Right renal pelvis (tissue), 4 donors: ENCODE measurements around the gene RAPGEF2. TPM values are rescaled to one million over a fixed set of nuclear protein-coding genes. Genes with fewer than 3 reads are reported as not detected.
"Not testable (repeated sequence)": the region's sequence is repeated elsewhere in the genome, so short reads cannot be mapped to it uniquely, and the experiment has no call there.

ENCODE experiments used
- DNase-seq, 4 donors: peaks; one replicate each; pipeline ENCODE4 v3.0.0-alpha.2; 2013; ENCODE audit warnings: low read depth in 4 of 4, low spot score in 3 of 4, missing footprints in 1 of 4
- polyA plus RNA-seq, 4 donors: library from polyadenylated mRNA; unstranded; fragments of 120-200 nt; gene quantifications; one replicate each; pipeline ENCODE4 v1.2.1, GENCODE V29; 2013; ENCODE audit not compliant: insufficient read length in 4 of 4

The RAPGEF2 gene
- polyA plus RNA-seq, 4 donors = 43.0 to 57.5 (median 50.4) TPM

DNA sequence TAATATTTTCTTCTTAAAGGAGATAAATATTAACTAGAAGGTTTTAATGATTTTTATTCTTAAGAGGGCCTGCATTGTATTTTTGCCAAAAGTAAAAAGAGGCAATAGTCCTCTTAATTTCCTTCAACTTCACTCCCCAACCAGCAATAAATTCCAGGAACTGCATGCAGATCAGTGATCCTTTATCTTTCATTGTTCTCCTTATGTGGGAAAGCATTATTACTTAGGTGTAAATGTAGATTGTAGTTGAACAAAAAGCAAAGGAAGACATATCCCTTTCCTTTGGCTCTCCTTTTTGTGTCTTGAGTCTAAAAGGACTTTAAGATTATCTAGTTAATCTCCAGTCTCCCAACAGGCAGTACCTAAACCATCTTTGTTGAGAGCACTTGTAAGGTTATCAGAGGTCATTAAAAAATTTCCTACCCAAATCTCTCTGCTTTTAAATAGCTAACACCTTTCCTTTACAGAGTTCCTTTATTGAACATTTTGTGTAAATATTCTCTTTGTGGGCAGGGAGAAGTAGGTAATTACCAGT is 55.3 kb downstream of the RAPGEF2 start:
- no peak for DNase-seq

DNA sequence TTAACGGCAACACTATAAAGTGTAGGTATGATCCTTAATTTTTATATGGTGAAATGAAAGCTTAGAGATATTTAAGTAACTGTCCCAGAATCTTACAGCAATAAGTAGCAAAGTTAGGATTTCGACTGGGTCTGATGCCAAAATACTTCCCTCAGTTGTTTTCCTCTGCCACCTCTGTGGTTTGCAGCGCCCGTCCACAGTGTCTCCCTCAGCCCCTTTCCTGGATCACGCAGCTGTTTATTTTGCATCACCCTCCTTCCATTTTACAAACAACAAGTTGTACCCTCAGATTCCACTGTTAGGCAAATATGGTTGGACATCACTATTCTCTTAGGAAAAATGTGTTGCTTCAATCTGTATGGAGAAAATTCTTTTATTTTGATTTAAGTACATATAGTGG is 56.1 kb downstream of the RAPGEF2 start:
- DNase-seq = no peak

DNA sequence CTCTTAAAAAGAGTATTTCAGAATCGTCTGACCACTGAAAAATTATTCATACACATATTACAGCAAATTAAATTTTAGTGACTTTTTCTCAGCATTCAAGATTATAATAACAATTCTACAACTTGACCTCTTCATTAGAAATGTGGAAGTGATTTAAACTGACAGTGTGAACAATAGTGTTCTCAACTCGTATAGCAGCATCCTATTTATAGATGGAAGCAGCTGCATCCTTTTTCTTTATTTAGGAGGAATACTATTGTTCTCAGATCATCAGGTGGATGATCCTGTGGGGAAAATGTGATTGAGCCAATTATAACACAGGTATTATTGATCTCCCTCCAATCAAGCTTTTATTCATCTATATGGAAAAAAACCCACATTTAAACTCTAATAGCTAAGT is 56.7 kb downstream of the RAPGEF2 start:
- no peak for DNase-seq

DNA sequence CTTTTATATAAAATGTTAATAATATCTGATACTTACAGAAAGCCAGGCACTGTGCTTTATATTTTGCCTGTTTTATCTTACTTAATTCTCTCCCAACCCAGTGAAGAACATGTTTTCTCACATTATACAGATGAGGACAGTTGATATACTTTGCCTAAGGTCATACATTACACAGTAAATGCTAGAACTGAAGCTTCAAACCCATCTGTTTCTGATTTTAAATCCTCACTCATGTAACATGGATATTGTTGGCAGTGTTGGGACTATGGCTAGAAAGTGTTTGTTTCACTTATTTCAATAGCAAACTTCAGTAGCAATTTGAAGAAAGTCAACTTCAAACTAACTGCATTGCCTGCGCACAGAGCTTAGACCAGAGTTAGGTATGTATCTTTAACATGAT is 57.4 kb downstream of the RAPGEF2 start:
- DNase-seq = no peak

DNA sequence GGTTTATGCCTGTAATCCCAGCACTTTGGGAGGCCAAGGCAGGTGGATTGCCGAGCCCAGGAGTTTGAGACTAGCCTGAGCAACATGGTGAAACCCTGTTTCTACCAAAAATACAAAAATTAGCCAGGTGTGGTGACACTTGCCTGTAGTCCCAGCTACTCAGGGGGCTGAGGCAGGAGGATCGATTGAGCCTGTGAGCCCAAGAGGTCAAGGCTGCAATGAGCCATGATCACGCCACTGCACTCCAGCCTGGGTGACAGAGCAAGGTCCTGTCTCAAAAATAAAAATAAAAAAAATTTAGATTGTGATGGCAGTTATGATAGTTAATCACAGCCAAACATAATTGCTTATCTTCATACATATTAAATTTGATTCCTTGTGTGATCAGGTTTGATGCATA is 58.6 kb downstream of the RAPGEF2 start:
- DNase-seq = not testable (repeated sequence)

DNA sequence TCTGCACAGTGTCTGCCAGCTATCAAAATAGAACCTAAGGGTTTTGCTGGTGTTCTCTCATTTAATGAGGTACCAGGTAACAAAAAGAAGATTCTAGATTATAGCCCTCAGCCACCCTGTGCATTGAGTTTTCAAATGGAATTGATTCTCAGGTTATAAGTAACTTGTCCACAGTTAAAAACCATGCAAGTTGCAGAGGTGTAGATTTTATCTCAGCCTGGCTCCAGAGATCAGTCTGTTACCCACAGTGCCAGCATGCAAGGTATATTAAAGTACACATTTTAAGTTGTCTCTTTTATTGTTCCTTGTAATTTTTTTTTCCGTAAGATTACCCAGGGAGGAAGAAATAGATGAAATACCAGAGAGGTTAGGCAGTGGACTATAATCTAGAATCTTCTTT is 59.7 kb downstream of the RAPGEF2 start:
- DNase-seq = no peak

DNA sequence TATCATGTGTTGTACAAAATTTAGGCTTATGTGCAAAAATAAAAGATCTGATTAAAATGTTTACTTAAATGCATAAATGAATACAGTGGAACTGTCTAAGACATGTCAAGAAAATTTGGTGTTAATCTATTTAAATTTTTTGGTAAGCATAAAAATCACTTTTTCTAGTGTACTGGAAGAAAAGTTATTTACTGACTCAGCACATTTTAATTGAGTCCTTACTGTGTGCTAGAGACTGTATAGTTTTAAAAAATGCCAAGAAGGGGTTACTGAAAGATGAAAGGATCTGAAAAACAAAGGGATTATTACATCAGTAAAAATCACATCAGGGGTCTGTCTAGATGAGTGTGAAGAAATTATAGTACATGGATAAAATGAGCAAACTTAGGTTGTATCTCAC is 60.6 kb downstream of the RAPGEF2 start:
- no peak for DNase-seq

DNA sequence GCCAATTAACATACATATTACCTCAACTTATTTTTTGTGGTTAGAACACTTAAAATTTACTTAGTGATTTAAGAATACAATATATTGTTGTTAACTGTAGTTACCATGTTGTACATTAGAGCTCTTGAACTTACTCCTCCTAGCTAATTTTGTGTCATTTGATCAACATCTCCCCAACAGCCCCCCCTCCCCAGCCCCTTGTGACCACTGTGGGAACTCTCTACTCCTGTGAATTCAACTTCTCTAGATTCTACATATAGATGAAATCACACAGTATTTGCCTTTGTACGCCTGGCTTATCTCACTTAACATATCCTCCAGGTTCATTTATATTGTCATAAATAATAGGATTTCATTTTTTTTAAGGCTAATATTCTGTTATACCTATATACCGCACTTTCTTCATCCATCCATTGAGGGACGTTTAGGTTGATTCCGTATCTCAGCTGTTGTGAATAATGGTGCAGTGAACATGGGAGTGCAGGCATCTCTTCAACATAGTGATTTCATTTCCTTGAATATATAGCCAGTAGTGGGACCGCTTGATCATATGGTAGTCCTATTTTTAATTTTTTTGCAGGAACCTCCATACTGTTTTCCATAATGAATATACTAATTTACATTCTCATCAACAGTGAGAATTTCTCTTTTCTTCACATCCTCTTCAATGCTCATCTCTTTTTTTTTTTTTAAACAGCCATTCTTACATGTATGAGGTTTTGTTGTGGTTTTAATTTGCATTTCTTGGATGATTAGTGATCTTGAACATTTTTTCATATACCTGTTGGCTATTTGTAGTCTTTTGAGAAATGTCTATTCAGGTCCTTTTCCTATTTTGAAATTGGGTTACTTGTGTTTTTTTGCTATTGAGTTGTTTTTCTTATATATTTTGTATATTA is 66.8 kb downstream of the RAPGEF2 start:
- DNase-seq = no peak

DNA sequence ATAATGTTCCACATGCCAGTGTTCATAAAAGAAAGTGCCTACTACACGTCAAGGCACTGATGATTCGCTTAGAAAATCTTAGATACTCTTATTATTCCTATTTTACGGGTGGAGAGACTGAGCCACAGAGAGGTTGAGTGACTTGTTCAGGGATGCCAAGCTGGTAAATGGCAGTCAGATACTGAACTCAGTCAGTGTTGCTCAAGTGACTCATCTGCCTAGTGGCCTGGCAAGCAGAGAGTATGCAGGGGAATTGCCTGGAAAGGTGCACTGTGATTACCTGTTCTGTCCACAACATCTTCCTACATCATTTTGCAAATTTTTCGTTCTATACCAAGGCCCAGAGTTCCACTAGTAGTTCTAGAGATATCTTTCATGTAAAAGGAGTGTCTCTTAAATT is 68.4 kb downstream of the RAPGEF2 start:
- no peak for DNase-seq

DNA sequence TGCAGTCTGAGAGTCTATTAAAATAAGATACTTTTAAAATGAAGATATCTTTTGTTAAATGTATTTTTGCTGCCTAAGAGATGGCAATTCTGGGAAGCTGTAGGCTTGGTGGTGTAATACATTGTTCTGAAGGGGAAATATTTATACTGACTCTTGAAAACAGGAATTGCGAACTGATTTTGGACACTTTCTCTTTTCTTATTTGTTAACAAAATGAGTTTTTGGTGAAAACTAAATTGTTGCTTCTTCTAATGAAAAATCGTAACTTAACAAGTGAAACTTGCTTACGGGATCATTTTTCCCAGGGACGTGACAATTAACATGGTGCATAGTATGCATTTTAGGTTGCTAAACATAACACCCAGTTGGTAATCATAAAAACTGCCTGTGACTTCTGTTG is 71.0 kb downstream of the RAPGEF2 start:
- DNase-seq = no peak

DNA sequence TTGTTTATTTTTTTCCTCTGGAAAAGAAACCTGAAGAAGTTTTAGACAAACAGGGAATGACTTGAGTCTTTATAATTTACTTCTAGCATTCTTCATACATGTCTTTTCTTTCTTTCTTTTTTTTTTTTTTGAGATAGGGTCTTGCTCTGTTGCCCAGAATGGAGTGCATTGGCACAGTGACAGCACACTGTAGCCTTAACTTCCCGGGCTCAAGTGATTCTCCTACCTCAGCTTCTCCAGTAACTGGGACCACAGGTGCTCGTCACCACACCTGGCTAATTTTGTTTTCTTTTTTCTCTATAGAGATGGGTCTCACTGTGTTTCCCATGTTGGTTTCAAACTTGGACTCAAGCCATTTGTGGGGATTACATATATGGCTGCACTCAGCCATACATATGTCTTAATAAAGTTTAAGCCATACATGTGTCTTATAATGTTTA is 71.8 kb downstream of the RAPGEF2 start:
- DNase-seq = no peak

DNA sequence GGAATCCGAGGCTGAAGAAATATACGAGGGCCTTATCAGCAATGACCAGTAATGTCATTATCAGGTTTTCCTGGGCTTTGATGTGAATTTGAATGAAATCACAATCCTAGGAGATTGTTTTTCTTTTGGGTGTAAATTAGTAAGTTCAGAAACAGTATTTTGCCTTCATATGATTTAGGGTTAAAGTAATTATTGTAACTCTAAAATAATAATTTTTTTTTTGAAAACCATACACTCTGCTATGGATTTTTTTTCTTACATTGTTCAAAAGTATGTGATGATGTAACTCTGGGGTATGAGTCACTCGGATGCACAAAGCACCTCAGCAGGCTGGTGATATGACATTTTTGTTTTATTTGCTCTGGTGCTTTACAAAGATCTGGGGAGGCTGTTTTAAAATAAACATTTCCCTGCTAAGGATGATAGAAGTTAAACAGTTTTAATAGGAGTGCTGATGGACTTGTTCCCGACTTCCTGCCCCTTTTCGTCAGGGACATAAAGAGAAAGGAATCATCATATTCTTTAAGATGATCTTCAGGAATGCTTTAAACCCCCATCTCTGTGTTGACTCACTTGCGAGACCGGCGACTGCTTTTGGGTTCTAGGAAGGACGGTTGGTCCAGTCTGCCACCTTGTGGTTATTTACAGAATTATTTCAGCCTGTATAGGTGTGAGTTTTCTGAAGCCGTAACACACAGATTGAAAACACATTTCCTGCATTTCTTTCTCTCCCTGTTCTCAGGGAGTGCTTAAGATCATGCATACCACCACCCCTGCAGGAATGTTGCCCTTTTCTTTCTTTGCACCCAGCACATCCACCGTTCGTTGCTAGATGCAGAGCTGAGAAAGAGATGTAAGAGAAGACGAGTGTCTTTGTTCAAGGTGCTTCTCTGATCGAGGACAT is 72.5 kb downstream of the RAPGEF2 start:
- peak; percentile 67 to 76 (median 68) for DNase-seq

DNA sequence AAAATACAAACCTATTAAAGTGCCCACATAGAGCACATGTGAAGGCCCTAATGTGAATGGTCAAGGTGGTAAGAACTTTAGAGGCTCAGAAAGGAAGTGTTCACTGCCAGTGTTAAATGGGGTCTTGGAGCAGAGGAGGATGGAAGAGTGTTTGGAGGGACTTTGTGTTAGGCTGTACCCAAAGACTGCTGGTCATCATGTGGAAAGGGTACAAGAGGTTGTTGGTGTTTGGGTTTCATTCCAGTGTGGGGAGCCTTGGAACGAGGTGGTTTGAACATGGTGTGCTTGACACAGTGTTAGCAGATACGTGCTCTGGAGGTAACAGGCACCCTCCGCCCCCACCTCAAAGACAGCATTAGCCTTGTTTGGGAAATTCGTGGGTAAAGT is 73.1 kb downstream of the RAPGEF2 start:
- DNase-seq = no peak

DNA sequence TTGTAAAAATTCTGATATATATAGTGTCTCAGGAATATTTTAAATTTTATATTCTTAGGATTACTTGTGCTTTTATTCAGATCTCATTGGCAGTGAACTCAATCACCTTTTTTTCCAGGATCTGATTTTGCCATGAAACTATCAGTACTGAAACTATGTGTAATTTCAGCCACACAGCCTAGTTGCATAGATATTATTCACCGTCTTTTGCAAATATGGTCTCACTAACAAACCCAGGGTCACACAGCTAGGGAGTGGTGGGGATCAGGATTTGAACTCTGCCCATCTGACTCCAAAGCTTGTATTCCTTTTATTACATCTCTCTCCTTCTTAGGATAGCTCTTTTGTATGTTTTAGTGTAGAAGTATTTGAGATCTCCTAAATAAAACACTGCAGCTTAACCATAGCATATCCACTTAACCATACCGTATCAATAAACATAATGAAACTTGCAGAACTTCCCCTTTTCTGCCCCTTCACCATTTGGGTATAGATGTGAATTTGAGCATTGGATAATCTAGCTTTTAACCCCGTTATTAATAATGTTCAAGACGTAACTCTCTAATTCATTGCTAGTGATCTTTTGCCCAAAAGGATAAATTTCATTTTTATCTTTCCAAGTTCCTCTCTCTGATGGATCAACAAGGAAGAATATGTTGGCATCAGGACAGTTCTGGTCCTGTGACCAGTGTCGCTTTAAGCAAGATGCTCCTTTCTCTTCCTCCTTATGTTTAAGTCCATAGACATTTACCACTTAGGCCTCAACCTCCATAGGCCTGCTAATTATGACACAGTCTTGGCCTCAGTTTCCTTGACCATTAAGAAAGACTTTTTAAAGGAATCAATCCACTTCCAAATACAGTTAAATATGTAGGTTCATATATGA is 74.6 kb downstream of the RAPGEF2 start:
- DNase-seq = no peak

DNA sequence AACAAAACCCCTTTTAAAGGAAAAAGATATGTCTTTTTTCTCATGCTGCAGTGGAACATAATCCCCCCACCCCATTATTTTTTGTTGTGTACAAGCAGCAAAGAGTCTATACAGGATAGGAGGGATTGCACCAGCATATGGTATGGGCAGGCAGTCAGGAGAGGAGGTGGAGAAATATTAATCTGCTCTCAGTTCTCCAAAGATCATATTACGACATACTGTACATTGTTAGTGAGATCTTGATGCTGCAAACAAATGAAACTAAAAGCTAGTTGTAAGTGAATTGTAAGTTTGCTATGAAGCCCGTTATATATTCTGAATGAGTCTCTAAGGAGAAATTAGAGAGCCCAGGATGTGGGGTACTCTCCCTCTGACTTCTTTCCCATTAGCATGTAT is 75.3 kb downstream of the RAPGEF2 start:
- DNase-seq = no peak

DNA sequence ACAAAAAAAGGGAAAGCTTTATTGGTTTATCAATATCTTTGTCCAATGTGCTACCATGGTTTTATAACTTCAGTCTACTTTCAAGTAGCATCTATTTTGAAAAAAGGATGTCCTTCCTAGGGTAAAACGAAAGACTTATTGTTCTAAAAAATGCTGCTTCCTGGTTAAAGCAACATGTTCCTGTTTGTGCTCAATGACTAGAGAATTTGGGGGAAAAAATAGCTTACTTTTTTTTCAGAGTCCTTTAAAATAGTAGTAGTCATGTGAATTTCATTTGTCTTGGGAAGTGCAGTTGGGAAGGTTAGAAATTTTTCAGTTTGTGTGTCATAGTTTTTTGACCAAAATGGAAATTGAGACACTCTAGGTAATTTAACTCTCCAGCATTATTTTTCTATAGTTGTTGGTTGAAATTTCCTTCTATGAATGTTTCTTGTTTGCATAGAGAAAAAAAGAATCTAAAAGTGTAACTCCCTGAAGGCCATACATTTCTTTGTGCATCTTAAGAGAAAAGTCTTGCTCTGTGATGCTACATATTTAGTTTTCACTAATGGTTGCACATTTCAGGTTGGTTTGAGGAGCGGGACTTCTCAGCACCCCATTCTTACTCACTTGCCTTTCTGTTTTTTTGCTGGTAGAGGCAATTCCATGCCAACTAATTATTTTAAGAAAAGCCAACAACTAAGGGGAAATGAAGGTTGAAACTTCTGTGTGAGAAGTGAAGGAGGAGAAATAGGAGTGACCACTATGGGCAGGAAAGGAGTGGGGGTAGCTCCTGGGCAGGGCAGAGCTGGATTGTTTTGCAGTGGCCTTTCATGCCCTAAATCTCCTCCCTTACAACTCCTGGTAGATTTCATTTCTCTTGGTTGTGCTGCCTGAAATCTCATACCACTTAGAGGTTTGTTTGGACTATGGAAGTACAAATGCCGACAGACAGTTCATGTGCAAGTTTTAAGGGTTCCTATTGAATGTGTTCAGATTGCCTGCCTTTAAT is 76.4 kb downstream of the RAPGEF2 start:
- DNase-seq = no peak

DNA sequence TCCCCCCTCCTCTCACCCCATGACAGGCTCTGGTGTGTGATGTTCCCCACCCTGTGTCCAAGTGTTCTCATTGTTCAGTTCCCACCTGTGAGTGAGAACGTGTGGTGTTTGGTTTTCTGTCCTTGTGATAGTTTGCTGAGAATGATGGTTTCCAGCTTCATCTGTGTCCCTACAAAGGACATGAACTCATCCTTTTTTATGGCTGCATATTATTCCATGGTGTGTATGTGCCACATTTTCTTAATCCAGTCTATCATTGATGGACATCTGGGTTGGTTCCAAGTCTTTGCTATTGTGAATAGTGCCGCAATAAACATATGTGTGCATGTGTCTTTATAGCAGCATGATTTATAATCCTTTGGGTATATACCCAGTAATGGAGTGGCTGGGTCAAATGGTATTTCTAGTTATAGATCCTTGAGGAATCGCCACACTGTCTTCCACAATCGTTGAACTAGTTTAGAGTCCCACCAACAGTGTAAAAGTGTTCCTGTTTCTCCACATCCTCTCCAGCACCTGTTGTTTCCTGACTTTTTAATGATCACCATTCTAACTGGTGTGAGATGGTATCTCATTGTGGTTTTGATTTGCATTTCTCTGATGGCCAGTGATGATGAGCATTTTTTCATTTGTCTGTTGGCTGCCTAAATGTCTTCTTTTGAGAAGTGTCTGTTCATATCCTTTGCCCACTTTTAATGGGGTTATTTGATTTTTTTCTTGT is 81.2 kb downstream of the RAPGEF2 start:
- DNase-seq = not testable (repeated sequence)

DNA sequence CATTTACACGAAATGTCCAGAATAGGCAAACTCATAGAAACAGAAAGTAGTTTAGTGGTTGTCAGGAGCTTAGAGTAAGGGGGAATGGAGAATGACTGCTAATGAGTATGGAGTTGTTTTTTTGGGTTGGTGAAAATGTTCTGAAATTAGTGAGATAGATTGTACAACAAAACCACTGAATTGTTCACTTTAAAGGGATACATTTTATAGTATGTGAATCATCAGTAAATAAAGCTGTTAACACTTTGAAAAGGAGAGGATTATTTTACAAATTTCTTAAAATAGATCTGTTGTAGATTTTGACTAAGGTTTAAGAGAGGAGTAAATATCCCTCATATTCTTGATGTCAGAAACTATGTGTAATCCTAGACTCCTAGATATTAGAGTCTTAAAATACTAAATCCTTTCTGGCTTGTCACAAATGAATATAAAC is 82.7 kb downstream of the RAPGEF2 start:
- DNase-seq = no peak
